ENCODE data around the gene SORCS1. TPM values are rescaled to one million over a fixed set of nuclear protein-coding genes. Genes with fewer than 3 reads are reported as not detected.
"Not testable (repeated sequence)": the region's sequence is repeated elsewhere in the genome, so short reads cannot be mapped to it uniquely, and the experiment has no call there.

SORCS1 gene
- total and polyA plus RNA-seq, 2 donors from 2014 or later = 0.76 to 2.4 TPM

GRCh38 chr10:107031931-107032699, 132.4 kb downstream of the SORCS1 start:
- Histone ChIP-seq H3K4me1 (ENCODE audit: control insufficient read depth in 2 of 3, insufficient read depth in 2 of 3, low read depth in 1 of 3, low read length in 3 of 3) (no peaks in the 10 kb centered on the region), H3K4me3 (ENCODE audit: low read length in 3 of 3) (no peak overlapping the region), H3K27ac (ENCODE audit: low read depth in 2 of 2, low read length in 2 of 2) (no peak overlapping the region), H3K36me3 (ENCODE audit: control insufficient read depth in 2 of 3, insufficient read depth in 3 of 3, low read length in 3 of 3) (no peaks in the 10 kb centered on the region), H3K27me3 (ENCODE audit: control insufficient read depth, insufficient read depth, low read length) (no peaks in the 10 kb centered on the region), H3K9me3 (ENCODE audit: control insufficient read depth in 2 of 3, insufficient read depth in 1 of 3, low read length in 3 of 3) (no peaks in the 10 kb centered on the region), H3K9ac (ENCODE audit: low read length in 3 of 3) (no peak overlapping the region)
- intact Hi-C loops (cut with DNase I) = no loop called here
- no peak for TF ChIP-seq CTCF (IDR thresholded peaks at IDR 0.05; ENCODE audit: borderline replicate concordance, extremely low read depth, insufficient read depth)
- FAIRE-seq = no peak
- peak in 3 of 5 donors; percentile 52 to 90 (median 85) for DNase-seq

GRCh38 chr10:107028236-107028635, 136.3 kb downstream of the SORCS1 start:
- DNase-seq = no peak
- Histone ChIP-seq H3K4me3 (ENCODE audit: low read length in 3 of 3) (no peak overlapping the region), H3K27me3 (ENCODE audit: control insufficient read depth, insufficient read depth, low read length) (no peaks in the 10 kb centered on the region), H3K4me1 (ENCODE audit: control insufficient read depth in 2 of 3, insufficient read depth in 2 of 3, low read depth in 1 of 3, low read length in 3 of 3) (no peaks in the 10 kb centered on the region), H3K27ac (ENCODE audit: low read depth in 2 of 2, low read length in 2 of 2) (no peak overlapping the region), H3K36me3 (ENCODE audit: control insufficient read depth in 2 of 3, insufficient read depth in 3 of 3, low read length in 3 of 3) (no peaks in the 10 kb centered on the region), H3K9me3 (ENCODE audit: control insufficient read depth in 2 of 3, insufficient read depth in 1 of 3, low read length in 3 of 3) (no peaks in the 10 kb centered on the region), H3K9ac (ENCODE audit: low read length in 3 of 3) (no peak overlapping the region)
- intact Hi-C loops (cut with DNase I) = no loop called here
- no peak for FAIRE-seq
- TF ChIP-seq CTCF (IDR thresholded peaks at IDR 0.05; ENCODE audit: borderline replicate concordance, extremely low read depth, insufficient read depth) = no peak

GRCh38 chr10:107025676-107026075, 138.8 kb downstream of the SORCS1 start:
- Histone ChIP-seq H3K27me3 (ENCODE audit: control insufficient read depth, insufficient read depth, low read length) (no peaks in the 10 kb centered on the region), H3K4me1 (ENCODE audit: control insufficient read depth in 2 of 3, insufficient read depth in 2 of 3, low read depth in 1 of 3, low read length in 3 of 3) (no peaks in the 10 kb centered on the region), H3K9ac (ENCODE audit: low read length in 3 of 3) (no peak overlapping the region), H3K27ac (ENCODE audit: low read depth in 2 of 2, low read length in 2 of 2) (no peak overlapping the region), H3K4me3 (ENCODE audit: low read length in 3 of 3) (no peak overlapping the region), H3K9me3 (ENCODE audit: control insufficient read depth in 2 of 3, insufficient read depth in 1 of 3, low read length in 3 of 3) (no peaks in the 10 kb centered on the region), H3K36me3 (ENCODE audit: control insufficient read depth in 2 of 3, insufficient read depth in 3 of 3, low read length in 3 of 3) (no peaks in the 10 kb centered on the region)
- intact Hi-C loops (cut with DNase I) = no loop called here
- FAIRE-seq (no peak), DNase-seq (no peak)
- no peak for TF ChIP-seq CTCF (IDR thresholded peaks at IDR 0.05; ENCODE audit: borderline replicate concordance, extremely low read depth, insufficient read depth)

GRCh38 chr10:107024033-107024432, 140.5 kb downstream of the SORCS1 start:
- H3K9me3 ChIP-seq (ENCODE audit: control insufficient read depth in 2 of 3, insufficient read depth in 1 of 3, low read length in 3 of 3); DNase-seq; H3K27ac ChIP-seq (ENCODE audit: low read depth in 2 of 2, low read length in 2 of 2); intact Hi-C loops (cut with DNase I); H3K4me1 ChIP-seq (ENCODE audit: control insufficient read depth in 2 of 3, insufficient read depth in 2 of 3, low read depth in 1 of 3, low read length in 3 of 3); H3K27me3 ChIP-seq (ENCODE audit: control insufficient read depth, insufficient read depth, low read length); FAIRE-seq; H3K36me3 ChIP-seq (ENCODE audit: control insufficient read depth in 2 of 3, insufficient read depth in 3 of 3, low read length in 3 of 3); H3K9ac ChIP-seq (ENCODE audit: low read length in 3 of 3); H3K4me3 ChIP-seq (ENCODE audit: low read length in 3 of 3): not testable (repeated sequence)
